Measurements from ENCODE around the gene MCHR1.

- no peak for TF ChIP-seq TAF1 (IDR thresholded peaks at IDR 0.05; ENCODE audit: low read depth)
- TF ChIP-seq CEBPB (IDR thresholded peaks at IDR 0.05), result no peak
- TF ChIP-seq MAX (IDR thresholded peaks at IDR 0.05), result no peak
- TF ChIP-seq EGR1 (IDR thresholded peaks at IDR 0.05), result no peak
- no peak for TF ChIP-seq RAD21 (IDR thresholded peaks at IDR 0.05; ENCODE audit: low read depth)
Observed at GRCh38 chr22:40720538-40721256, 41.4 kb downstream of the MCHR1 start.

Data from Ishikawa (cell line).